Bronchial epithelial cell (primary cell): ENCODE measurements around the gene TBATA. TPM values are rescaled to one million over a fixed set of nuclear protein-coding genes. Genes with fewer than 3 reads are reported as not detected.
A peak's percentile ranks its signal among the peaks of the same experiment; 100 is the strongest.

Experiments
- DNase-seq: peaks from one replicate; pipeline ENCODE4 v3.0.0-alpha.2; 2010; ENCODE audit warnings: low read depth
- FAIRE-seq: peaks from 2 replicates; lab custom pipeline; 2011; peaks lifted over from hg19 to GRCh38; lab: Jason Lieb, UNC
- H3K27me3 ChIP-seq: 2 replicates; pipeline ENCODE4 v1.5.1; 2011; ENCODE audit warnings: low read length; ENCODE audit not compliant: control insufficient read depth, insufficient read depth
- H3K36me3 ChIP-seq: 2 replicates; pipeline ENCODE4 v1.5.1; 2011; ENCODE audit warnings: low read length; ENCODE audit not compliant: control insufficient read depth, insufficient read depth
- H3K4me3 ChIP-seq: 2 replicates; pipeline ENCODE4 v1.5.1; 2011; ENCODE audit warnings: mild to moderate bottlenecking, low read depth, low read length, control low read depth
- CTCF ChIP-seq: IDR thresholded peaks from 2 replicates; pipeline ENCODE4 v1.5.1; 2011; ENCODE audit warnings: mild to moderate bottlenecking, moderate library complexity, low read length, control low read depth, inconsistent platforms; ENCODE audit not compliant: insufficient read depth, severe bottlenecking
- total RNA-seq: library from RNA; depleted of rRNA; stranded (reverse); fragments of >200 nt; gene quantifications from 2 replicates; pipeline ENCODE4 v1.2.1, GENCODE V29; 2014

TBATA gene
- total RNA-seq, 1 donor from 2014 or later, result not detected

- no peak for TF ChIP-seq CTCF
- FAIRE-seq (no peak), DNase-seq (no peak)
- no peaks in the 10 kb centered on the region for H3K36me3 ChIP-seq
- H3K4me3 ChIP-seq, result no peak overlapping the region
- peaks cover 5% of the 10 kb centered on the region for H3K27me3 ChIP-seq
Measured at GRCh38 chr10:70743879-70744278, 41.3 kb downstream of the TBATA start.

- no peak for DNase-seq
- no peak for TF ChIP-seq CTCF
- no peak overlapping the region for H3K4me3 ChIP-seq
- H3K36me3 ChIP-seq, result no peaks in the 10 kb centered on the region
- no peak for FAIRE-seq
- H3K27me3 ChIP-seq, result peaks cover 5% of the 10 kb centered on the region
Measured at GRCh38 chr10:70743430-70743788, 41.8 kb downstream of the TBATA start.

- H3K36me3 ChIP-seq, result no peaks in the 10 kb centered on the region
- FAIRE-seq, result no peak
Measured at GRCh38 chr10:70742537-70743429, 42.4 kb downstream of the TBATA start.

GRCh38 chr10:70740406-70741288, 44.5 kb downstream of the TBATA start:
- Histone ChIP-seq H3K4me3 (no peak overlapping the region), H3K36me3 (no peaks in the 10 kb centered on the region), H3K27me3 (peaks cover 5% of the 10 kb centered on the region)
- no peak for TF ChIP-seq CTCF
- DNase-seq, result no peak
- FAIRE-seq, result peak; percentile 70

More at GRCh38 chr10:70742537-70743429, 42.4 kb downstream of the TBATA start:
- no peak overlapping the region for H3K4me3 ChIP-seq
- peaks cover 5% of the 10 kb centered on the region for H3K27me3 ChIP-seq
- DNase-seq, result no peak
- TF ChIP-seq CTCF, result no peak

- DNase-seq, result no peak
- FAIRE-seq, result no peak
- TF ChIP-seq CTCF, result no peak
- Histone ChIP-seq H3K27me3 (peaks cover 5% of the 10 kb centered on the region), H3K36me3 (no peaks in the 10 kb centered on the region), H3K4me3 (no peak overlapping the region)
Measured at GRCh38 chr10:70738761-70739121, 46.4 kb downstream of the TBATA start.
